Panc1 (cell line): ENCODE data around the gene USP4. TPM values are rescaled to one million over a fixed set of nuclear protein-coding genes. Genes with fewer than 3 reads are reported as not detected.

Experiments
- ATAC-seq: fragments of 200-7000 bp; cut with Tn5 transposase; 2 replicates; pipeline ENCODE4 v1.9.1; 2020; ENCODE audit warnings: mild to moderate bottlenecking, moderate library complexity
- BruUV-seq: library from RNA; stranded (reverse); fragments of 400-500 nt; replicated peaks from 2 replicates; lab custom pipeline; 2021; lab: Mats Ljungman, UMichigan
- CTCF ChIA-PET: fragments of 300-600 bp; sonication (Branson Sonifier 250); formaldehyde crosslinking; loops from one replicate; lab custom pipeline; 2022; ENCODE audit warnings: antibody characterized with exemption; lab: Charles Lee
- POLR2A ChIA-PET: fragments of 300-600 bp; sonication (Branson Sonifier 250); formaldehyde crosslinking; loops from one replicate; lab custom pipeline; 2022; ENCODE audit warnings: antibody characterized with exemption; lab: Charles Lee
- DNase-seq: peaks from one replicate; pipeline ENCODE4 v3.0.0-alpha.2; 2010; ENCODE audit warnings: low read depth, low spot score
- H3K27ac ChIP-seq: 2 replicates; pipeline ENCODE4 v1.5.1; 2011; ENCODE audit warnings: mild to moderate bottlenecking, low read length, inconsistent platforms
- H3K27me3 ChIP-seq: fragments of 200-500 bp; sonication (Bioruptor generic); 2 replicates; pipeline ENCODE4 v1.6.0; 2014; ENCODE audit warnings: low read length, inconsistent platforms; ENCODE audit not compliant: control insufficient read depth, insufficient read depth
- H3K36me3 ChIP-seq: fragments of 200-500 bp; sonication (Bioruptor generic); 2 replicates; pipeline ENCODE4 v1.5.1; 2014; ENCODE audit warnings: inconsistent platforms, mild to moderate bottlenecking, low read length, moderate library complexity; ENCODE audit not compliant: control insufficient read depth, insufficient read depth
- H3K4me1 ChIP-seq: 2 replicates; pipeline ENCODE4 v1.5.1; 2011; ENCODE audit warnings: inconsistent platforms, mild to moderate bottlenecking, low read length, moderate library complexity; ENCODE audit not compliant: control insufficient read depth, insufficient read depth
- H3K4me3 ChIP-seq, 2 experiments: 2 replicates each; pipeline ENCODE4 v1.5.1; 2011 to 2012; ENCODE audit warnings: low read depth in 2 of 2, low read length in 2 of 2, mild to moderate bottlenecking in 2 of 2, inconsistent platforms in 1 of 2, moderate library complexity in 1 of 2
- H3K9me3 ChIP-seq: fragments of 200-500 bp; sonication (Bioruptor generic); 2 replicates; pipeline ENCODE4 v1.5.1; 2014; ENCODE audit warnings: low read depth, mild to moderate bottlenecking, inconsistent platforms, low read length, moderate library complexity; ENCODE audit not compliant: control insufficient read depth, insufficient read depth
- CTCF ChIP-seq: fragments of 450-650 bp; IDR thresholded peaks from 2 replicates; pipeline ENCODE4 v1.5.1; 2017; ENCODE audit warnings: mild to moderate bottlenecking
- POLR2AphosphoS5 ChIP-seq: IDR thresholded peaks from 2 replicates; pipeline ENCODE4 v1.6.1; 2012; ENCODE audit warnings: mild to moderate bottlenecking, low read depth, low read length, moderate library complexity
- REST ChIP-seq, 2 experiments: IDR thresholded peaks; 2 replicates each; pipeline ENCODE4 v1.6.1; 2011 to 2012; ENCODE audit warnings: low read depth in 2 of 2, control low read depth in 1 of 2, low read length in 1 of 2, mild to moderate bottlenecking in 1 of 2, moderate library complexity in 1 of 2; ENCODE audit not compliant: insufficient read depth in 1 of 2
- SIN3A ChIP-seq: IDR thresholded peaks from 2 replicates; pipeline ENCODE4 v1.6.1; 2012; ENCODE audit warnings: low read depth, mild to moderate bottlenecking, low read length, moderate library complexity, borderline replicate concordance; ENCODE audit not compliant: insufficient read depth
- TCF7L2 ChIP-seq: IDR thresholded peaks from 2 replicates; pipeline ENCODE4 v1.6.1; 2011; ENCODE audit warnings: mild to moderate bottlenecking, low read depth, low read length, inconsistent platforms
- in situ Hi-C: cut with HindIII; loops from 2 replicates; pipeline ENCODE4 v1.10.0; 2016; ENCODE audit warnings: low sequenced_read_pairs, low pct_unique_long_range_greater_than_20kb
- intact Hi-C: fragments of 100-400 bp; cut with micrococcal nuclease; formaldehyde crosslinking; loops from one replicate; pipeline ENCODE4 v1.10.0; 2022; ENCODE audit not compliant: unreplicated experiment
- total RNA-seq: library from RNA; stranded (reverse); gene quantifications from one replicate; pipeline ENCODE4 v1.2.1, GENCODE V29; 2021; ENCODE audit not compliant: unreplicated experiment

The USP4 gene
- total RNA-seq, 1 experiment from 2014 or later, result 39.9 TPM

GRCh38 chr3:49324768-49325167, 15.1 kb downstream of the USP4 start:
- H3K27me3 ChIP-seq, result no peaks in the 10 kb centered on the region
- DNase-seq, result no peak
- no peaks in the 10 kb centered on the region for H3K4me1 ChIP-seq
- BruUV-seq, result no TSS peak
- no peak overlapping the region for H3K4me3 ChIP-seq
- intact Hi-C loops, result loop anchor here (5.0 kb wide), 1 partner anchor 123 kb away; no protein-coding TSS in a partner anchor
- no peak for ATAC-seq
- CTCF ChIA-PET, result no interaction called here
- POLR2A ChIA-PET, result no interaction called here
- H3K36me3 ChIP-seq, result peaks cover 12% of the 10 kb centered on the region
- TF ChIP-seq CTCF (no peak), SIN3A (no peak), TCF7L2 (no peak), POLR2AphosphoS5 (no peak), REST (IDR thresholded peaks at IDR 0.05; ENCODE audit: insufficient read depth in 1 of 2, low read depth in 2 of 2, low read length in 1 of 2) (no peak)
- H3K27ac ChIP-seq, result no peak overlapping the region
- no peaks in the 10 kb centered on the region for H3K9me3 ChIP-seq
- in situ Hi-C loops, result no loop called here

- intact Hi-C loops (no loop called here), in situ Hi-C loops (no loop called here)
- Histone ChIP-seq H3K27me3 (no peaks in the 10 kb centered on the region), H3K27ac (no peak overlapping the region), H3K4me3 (no peak overlapping the region), H3K4me1 (no peaks in the 10 kb centered on the region), H3K36me3 (peaks cover 2% of the 10 kb centered on the region), H3K9me3 (no peaks in the 10 kb centered on the region)
- no TSS peak for BruUV-seq
- POLR2A ChIA-PET, result interaction anchor here (0.5 kb wide), 1 partner anchor 763 kb away, joined by 3 read pairs; no protein-coding TSS in a partner anchor
- DNase-seq (no peak), ATAC-seq (no peak)
- TF ChIP-seq CTCF, result no peak
- CTCF ChIA-PET, result no interaction called here
Measured at GRCh38 chr3:49316696-49317457, 23.0 kb downstream of the USP4 start.
